GM18517 (cell line): ENCODE data around the gene SCARB2.
"Not testable (repeated sequence)": the region's sequence is repeated elsewhere in the genome, so short reads cannot be mapped to it uniquely, and the experiment has no call there.

Experiments used
- ATAC-seq: cut with Tn5 transposase; IDR thresholded peaks from one replicate; pipeline ENCODE4 v1.9.1; 2021; ENCODE audit warnings: mild to moderate bottlenecking, moderate library complexity; ENCODE audit not compliant: unreplicated experiment

The SCARB2 gene, protein sequence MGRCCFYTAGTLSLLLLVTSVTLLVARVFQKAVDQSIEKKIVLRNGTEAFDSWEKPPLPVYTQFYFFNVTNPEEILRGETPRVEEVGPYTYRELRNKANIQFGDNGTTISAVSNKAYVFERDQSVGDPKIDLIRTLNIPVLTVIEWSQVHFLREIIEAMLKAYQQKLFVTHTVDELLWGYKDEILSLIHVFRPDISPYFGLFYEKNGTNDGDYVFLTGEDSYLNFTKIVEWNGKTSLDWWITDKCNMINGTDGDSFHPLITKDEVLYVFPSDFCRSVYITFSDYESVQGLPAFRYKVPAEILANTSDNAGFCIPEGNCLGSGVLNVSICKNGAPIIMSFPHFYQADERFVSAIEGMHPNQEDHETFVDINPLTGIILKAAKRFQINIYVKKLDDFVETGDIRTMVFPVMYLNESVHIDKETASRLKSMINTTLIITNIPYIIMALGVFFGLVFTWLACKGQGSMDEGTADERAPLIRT

DNA sequence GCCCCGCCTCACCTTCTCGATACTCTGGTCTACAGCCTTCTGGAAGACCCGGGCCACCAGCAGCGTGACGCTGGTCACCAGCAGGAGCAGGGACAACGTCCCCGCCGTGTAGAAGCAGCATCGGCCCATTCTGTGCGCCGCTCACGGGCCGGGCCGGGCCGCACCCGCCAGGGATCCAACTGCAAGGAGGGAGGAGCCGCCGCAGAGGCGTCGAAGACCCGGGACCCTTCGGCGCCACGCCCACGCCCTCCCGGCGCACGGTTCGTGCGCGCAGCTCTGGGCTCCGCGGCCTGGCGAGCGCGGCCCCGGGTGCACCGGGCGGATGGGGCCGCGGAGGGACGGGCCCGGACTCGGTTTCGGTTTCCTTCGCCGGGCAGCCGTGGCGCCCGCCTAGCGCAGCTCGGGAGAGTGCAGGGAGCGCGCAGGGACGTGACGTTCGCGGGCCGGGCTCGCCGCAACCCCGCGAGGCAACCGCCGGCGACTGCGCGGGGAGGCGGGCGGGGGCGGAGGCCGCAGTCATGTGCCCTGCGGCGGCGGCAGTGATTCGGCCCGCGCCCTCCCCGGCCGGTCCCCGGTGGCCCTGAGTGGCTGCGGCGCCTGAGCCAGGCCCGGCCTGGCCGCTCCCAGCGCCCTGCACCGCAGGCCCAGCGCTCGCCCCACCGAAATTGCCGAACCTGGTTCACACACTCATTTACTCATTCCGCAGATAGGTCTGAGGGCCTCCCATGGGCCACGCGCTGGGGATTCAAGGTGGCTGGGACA lies at the start of gene SCARB2:
TSS of gene SCARB2 (minus strand) at position 410 of the 762 bp plus-strand sequence. CDS start at position 129, 281 bp downstream.
- peak; percentile 80 for ATAC-seq

DNA sequence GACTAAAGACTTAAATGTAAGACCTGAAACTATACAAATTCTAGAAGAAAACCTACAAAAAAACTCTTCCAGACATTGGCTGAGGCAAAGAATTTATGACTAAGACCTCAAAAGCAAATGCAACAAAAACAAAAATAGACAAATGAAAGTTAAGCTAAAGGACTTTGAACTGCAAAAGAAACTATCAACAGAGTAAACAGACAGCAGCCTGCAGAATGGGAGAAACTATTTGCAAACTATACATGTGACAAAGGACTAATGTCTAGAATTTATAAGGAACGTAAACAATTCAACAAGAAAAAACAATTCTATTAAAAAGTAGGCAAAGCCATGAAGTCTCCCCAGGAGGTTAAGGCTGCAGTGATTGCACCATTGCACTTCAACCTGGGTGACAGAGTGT lies 46.9 kb upstream of the SCARB2 start:
- ATAC-seq = no peak

DNA sequence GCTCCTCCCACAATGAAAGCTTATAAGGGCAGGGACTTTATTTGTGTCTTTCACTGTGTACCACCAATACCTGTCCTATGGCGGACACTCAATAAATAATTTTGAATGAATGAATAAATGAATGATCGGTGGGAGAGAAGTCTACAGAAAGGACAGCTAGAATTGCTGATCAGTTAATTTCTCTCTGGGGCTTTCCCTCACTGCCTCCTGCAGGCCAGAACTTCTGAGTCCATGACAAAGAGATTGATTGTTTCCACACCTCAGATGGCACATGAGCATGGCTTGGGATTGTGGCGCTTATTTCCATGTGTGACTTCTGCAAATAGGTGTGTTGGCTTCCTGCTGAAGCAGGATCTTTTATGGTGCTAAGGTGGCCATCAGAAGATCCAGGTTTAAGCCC lies 44.2 kb upstream of the SCARB2 start:
- ATAC-seq = no peak

DNA sequence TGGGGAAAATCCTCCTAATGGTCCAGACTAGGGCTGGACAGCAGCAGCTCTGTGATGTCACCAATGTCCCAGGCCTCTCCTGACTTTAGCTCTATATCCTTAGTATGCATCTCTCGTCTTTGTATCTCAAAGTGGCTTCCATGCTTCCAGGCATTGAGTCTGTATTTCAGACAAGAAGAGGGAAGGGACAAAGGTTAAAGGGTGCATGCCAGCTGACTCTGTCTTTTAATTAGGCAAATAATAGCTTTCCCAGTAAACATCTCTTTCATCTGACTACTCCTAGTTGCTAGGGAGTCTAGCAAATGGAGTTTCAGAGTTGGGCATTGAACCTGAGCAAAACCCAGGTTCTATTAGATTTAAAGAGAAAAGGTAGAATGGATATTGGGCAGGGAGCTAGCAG lies 43.3 kb upstream of the SCARB2 start:
- ATAC-seq = no peak

DNA sequence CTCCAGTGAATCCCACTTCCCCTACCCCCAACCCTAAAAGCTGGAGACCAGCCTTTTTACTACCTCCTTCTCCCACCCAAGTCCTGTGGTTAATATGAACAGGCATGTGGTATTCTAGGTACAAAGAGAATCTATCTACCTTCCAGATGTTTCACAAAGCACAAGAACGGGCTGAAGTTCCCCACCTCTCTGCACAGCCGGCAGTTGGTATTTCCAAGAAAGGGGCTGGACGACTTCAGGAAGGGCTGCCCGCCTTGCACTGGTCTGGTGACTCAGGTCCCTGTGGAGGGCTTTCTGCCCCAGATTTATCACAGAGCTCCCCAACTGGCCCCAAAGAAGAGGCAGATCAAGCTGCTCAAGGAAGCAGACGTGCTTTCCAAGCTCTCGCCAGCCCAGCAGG lies 42.4 kb upstream of the SCARB2 start:
- ATAC-seq = no peak

DNA sequence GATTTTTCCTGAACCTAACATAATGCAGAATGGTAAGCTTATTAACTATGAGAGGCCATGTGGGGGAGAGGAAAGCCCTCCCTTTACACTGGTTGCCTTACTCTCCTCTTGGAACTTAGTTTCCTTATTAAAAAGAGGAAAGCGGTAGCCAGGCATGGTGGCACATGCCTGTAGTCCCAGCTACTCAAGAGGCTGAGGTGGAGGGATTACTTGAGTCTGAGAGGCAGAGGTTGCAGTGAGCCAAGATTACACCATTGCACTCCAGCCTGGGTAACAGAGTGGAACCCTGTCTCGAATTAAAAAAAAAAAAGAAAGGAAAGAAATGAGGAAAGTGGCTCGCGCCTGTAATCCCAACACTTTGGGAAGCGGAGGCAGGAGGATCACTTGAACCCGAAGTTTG lies 39.9 kb upstream of the SCARB2 start:
- no peak for ATAC-seq

DNA sequence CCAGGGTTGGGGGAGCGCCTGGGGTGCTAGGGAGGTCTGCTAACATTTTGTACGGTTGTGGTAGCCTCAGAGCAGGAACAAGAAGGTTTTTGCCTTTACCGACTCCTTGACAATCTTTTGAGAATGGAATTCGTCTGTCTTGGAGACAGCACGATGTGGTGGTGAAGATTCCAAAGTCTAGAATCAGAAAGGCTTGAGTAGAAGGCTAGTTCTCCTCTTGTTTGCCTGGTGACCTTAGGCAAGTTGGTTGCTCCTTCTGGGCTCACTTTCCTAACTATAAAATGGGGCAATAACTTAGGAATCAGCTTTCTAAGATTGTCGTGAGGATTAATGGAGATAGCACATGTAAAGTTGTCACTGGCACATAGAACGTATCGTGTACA lies 38.6 kb upstream of the SCARB2 start:
- ATAC-seq = no peak

DNA sequence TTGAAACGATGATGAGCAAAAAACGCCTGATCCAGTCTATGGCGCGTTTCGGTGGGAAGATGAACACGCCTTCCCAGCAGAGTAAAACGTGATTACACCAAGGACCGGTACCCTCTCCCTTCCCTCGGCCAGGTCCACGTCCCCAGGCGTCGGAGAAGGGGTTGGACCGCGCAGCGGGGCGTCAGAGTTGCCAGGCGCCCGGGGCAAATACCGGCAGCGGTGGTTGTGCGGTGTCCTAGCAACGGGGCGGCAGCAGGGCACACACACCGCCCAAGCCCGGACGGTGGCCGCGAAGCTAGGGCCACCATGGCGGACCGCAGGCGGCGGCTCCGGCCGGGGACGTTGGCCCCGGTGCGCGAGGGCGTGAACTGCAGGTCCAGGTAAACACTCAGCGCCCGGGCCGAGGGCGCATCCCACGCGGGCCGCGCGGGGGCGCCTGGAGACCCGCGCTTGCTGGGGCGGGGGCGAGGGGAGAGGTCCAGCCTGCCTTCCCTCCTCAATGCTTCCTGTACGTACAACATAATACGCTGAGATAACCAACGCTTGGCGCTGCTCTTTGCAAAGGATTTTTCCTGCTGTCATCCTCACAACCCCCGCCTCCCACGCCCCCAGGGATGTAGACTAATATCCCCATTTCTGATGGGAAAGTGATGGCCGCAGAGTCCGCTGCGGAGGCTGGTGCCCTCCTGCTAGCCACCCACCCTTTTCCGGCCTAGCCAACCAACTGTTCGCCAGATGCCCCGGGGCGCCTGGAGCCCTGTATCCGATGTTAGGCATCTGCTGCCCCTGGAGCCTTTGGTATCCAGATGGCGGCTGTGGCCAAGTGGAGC lies 38.0 kb upstream of the SCARB2 start, which contains the start of gene FAM47E:
TSS of gene FAM47E (plus strand) at position 281 of the 830 bp plus-strand sequence. CDS start at position 307, 26 bp downstream.
- no peak for ATAC-seq

DNA sequence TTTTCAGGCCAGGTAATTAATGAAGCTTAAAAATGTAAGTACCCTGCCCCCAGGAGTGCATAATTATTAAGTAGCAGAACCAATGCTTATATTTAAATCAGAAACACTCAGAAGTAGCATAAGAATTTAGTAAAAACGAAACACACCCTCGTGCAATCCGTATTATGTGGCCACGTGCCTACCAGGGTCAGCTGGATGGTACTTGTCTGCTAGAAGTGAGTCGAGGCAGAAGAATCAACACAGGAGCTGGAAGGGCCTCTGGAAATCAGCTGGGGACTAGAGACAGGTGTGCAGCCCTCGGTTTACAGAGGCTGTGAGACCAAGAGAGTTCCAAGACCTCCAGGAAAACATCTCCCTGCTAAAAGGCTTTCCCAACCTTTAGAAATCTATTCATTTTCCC lies 37.3 kb upstream of the SCARB2 start:
- no peak for ATAC-seq

DNA sequence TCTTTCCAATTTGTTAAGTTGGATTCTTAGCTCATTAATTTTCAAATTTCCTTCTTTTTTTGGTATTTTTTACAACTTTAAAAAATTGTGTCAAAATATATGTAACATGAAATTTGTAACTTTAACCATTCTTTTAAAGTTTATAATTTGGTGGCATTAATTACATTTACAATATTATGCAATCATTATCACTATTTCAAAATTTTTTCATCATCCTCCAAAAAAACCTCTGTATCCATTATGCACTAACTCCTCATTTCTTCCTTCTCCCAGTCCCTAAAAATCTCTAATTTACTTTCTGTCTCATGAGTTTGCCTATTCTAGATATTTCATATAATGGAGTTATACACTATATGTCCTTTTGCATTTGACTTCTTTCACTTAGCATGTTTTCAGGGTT lies 33.2 kb upstream of the SCARB2 start:
- no peak for ATAC-seq

DNA sequence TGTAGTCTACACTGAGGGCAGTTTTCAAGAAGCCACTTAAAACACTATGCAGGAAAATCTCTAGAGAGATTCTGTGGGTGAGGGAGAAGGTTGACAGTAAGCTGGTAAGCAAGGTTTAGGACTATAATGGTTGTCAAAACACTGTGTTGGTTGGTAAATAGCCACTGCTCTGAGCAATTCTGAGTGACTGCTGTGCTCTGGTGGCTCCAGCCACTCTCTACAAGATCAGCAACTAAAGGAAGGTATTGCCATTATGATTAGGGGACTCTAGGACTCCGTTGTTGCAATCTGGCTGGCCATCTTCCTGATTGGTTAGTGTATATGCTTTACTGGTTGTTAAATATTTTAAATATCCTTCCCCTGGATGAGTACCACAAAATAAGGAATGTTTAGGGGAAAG lies 32.4 kb upstream of the SCARB2 start:
- no peak for ATAC-seq

DNA sequence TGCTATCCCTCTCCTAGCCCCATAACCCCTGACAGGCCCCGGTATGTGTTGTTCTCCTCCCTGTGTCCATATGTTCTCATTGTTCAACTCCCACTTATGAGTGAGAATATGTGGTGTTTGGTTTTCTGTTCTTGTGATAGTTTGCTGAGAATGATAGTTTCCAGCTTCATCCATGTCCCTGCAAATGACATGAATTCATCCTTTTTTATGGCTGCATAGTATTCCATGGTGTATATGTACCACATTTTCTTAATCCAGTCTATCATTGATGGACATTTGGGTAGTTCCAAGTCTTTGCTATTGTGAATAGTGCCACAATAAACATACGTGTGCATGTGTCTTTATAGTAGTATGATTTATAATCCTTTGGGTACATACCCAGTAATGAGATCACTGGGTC lies 30.3 kb upstream of the SCARB2 start:
- not testable (repeated sequence) for ATAC-seq

DNA sequence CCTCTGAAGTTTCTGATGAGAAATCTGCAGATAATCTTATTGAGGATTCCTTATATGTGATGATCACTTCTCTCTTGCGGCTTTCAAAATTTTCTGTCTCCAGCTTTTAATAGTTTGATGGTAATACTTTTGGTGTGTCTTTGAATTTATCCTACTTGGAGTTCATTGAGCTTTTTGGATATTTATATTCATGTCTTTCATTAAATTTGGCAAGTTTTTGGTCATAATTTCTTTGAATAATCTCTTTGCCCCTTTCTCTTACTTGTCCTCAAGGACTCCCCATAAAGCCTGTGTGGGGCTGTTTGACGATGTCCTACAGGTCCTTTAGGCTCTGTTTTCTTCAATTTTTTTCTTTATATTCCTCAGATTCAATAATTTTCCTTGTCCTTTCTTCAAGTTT lies 26.6 kb upstream of the SCARB2 start:
- ATAC-seq = no peak

DNA sequence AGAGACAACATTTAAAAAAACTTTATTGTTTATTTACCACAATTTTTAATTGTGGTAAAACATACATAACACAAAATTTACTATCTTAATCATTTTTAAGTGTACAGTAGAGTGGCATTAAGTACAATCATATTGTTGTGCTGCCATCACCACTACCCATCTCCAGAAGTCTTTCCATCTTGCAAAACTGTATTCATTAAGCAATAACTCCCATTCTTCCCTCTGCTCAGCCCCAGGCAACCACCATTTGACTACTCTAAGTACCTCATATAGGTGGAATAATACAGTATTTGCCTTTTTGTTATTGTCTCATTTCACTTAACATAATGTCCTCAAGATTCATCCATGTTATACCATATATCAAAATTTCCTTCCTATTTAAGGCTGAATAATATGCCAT lies 25.1 kb upstream of the SCARB2 start:
- ATAC-seq = no peak

DNA sequence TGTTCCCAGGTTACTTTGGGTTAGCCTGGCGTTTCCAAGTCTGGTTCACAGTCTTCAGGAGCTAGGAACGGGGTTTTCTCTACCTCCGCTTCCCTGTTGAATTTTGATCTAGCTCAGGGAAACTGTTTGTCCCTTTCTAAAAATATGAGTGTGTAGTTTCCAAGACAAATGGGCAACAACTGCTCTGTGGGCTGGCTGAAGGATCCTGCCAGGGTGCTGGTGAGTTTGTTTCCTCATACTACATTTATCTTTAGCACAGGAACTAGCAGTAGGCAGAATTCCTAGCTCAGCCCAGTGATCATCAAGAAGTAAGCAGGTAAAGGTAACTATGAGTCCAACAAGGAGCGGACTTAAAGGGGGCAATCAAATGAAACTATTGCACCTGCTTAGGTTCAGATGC lies 24.6 kb upstream of the SCARB2 start:
- no peak for ATAC-seq

DNA sequence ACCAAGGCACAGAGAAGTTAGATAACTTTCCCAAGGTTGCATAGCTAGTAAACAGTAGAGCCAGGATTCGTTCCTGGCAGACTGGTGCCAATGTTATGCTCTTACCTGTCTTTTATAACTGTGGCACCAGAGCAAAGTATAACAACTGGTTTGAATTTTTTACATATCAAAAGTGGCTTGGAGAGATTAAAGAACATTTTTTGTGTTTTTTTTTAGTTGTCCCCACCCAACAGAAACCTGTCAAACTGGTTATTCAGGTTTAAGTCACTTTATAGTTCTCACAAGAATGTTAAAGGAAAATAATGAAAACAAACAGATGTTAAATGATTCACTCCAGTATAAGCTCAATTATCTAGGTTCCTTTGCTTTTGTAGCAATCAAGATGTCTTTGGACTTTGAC lies 22.3 kb upstream of the SCARB2 start:
- no peak for ATAC-seq

DNA sequence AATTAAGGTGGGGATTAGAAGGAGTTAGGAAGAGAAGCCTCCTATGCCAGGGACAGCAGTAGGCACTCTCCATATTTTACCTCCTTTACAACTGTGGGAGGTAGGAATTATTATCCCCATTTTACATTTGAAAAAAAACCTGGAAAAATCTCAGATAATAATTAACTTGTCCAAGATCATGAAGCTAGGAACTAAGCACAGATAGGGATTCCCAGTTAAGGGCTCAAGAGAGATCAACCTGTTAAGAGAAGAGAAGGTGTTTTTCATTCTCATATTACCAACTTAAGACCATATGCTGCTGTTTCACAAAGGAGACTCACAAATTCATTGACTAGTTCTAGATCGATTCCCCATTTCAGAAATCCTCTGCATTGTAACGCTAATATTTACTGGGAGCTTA lies 21.8 kb upstream of the SCARB2 start:
- ATAC-seq = no peak

DNA sequence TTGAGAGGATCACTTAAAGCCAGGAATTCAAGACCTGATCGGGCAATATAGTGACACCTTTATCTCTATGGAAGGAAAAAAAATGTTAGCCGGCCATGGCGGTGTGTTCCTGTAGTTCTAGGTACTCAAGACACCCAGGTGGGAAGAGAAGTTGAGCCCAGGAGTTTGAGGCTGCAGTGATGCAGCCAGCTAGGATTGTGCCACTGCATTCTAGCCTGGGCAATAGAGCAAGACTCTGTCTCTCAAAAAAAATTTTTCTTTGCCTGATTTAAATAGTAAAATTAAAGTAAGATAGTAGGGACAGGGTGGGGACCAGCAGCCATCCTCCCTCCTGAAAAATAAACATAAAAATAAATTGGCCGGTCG lies 21.0 kb upstream of the SCARB2 start:
- no peak for ATAC-seq

DNA sequence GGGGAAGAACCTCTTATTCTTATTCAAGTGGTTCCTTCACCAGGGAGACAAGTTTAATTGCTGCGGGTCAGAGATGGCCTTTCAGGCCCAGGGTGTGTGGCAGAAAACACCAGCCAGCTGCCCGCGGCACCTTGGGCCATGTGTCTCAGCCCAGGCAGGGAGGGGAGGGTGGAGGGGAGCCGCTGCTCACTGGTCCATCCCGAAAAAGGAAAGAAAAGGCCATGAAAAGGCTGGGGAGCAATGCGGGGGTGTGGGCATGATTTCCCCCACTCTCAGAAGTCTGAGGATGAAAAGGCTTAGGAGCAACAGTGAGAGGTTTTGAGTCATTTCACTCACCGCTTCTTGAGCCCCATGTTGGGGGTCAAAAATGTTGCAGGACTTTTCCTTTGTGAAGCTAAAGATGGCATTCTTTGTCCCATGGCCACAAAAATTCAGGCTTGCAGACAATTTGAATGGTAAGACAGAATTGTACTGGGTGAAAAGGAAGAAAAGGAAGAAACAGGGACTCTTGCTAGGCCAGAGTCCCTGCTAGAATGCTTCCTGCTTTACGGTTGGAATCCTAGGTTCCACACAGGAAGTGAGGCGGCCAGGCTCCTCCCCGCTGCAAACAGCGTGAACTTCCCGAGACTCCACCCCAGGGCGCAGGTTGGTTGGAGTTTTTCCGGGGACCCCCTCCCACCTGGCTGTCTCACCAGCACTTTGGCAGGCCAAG lies 20.5 kb upstream of the SCARB2 start:
- no peak for ATAC-seq

DNA sequence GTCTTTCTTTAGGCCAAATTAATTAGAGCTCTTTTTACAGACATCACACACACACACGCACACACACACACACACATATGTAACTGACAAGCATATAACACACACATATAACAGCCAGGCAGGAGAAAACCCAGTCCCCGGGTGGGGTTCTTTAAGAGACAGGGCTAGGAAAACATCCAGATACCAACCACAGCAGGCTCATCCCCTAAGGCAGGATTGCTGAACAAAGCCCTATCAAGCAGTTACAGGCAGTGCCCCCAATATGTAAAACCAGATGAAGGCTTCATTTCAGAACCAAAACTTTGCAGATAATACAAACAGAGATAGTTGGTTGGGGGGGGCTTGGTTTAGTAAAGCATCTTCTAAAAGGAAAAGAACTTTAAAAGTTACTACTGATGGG lies 19.9 kb upstream of the SCARB2 start:
- no peak for ATAC-seq

DNA sequence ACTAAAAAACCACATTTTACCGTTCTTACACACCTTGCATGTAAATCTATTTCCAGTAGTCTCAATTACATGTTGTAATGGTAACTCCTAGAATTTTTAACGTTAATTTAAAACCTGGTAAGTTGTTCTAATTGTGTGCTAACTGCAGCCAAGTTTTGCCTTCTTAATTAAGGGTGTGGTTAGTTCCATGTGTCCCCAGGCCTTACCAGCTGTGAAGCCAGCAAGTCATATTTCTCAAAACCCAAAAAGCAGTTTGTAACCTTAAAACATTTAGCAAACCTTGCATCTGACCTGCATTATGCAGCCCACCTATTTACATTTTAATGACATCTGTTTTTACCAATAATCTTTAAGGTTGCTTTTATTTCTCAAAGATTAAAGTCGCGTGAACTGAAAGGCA lies 19.5 kb upstream of the SCARB2 start:
- ATAC-seq = no peak
